Prostate gland (tissue), 2 donors: ENCODE measurements around the gene MAP3K13.

Source experiments
- CTCF ChIP-seq, 4 experiments: fragments of 200-600 bp in 2 of 4; fragments of 450-650 bp in 2 of 4; sonication (generic) in 2 of 4; IDR thresholded peaks; 1 replicate in 3 of 4; 2 replicates in 1 of 4; pipeline ENCODE4 v1.5.1; 2016 to 2019; ENCODE audit warnings: antibody characterized with exemption in 4 of 4, mild to moderate bottlenecking in 2 of 4, moderate library complexity in 2 of 4
- POLR2A ChIP-seq: fragments of 450-650 bp; IDR thresholded peaks from one replicate; pipeline ENCODE4 v1.6.1; 2016; ENCODE audit warnings: antibody characterized with exemption, mild to moderate bottlenecking
- POLR2AphosphoS5 ChIP-seq: sonication (generic); formaldehyde crosslinking; IDR thresholded peaks from one replicate; pipeline ENCODE4 v1.6.1; 2017; ENCODE audit warnings: antibody characterized with exemption

- no peak for TF ChIP-seq CTCF (IDR thresholded peaks at IDR 0.05)
- no peak for TF ChIP-seq POLR2AphosphoS5
- no peak for TF ChIP-seq POLR2A
Measured at GRCh38 chr3:185341616-185342458, 21.1 kb upstream of the MAP3K13 start.
